ENCODE measurements around the gene COL4A3.

The COL4A3 gene

DNA sequence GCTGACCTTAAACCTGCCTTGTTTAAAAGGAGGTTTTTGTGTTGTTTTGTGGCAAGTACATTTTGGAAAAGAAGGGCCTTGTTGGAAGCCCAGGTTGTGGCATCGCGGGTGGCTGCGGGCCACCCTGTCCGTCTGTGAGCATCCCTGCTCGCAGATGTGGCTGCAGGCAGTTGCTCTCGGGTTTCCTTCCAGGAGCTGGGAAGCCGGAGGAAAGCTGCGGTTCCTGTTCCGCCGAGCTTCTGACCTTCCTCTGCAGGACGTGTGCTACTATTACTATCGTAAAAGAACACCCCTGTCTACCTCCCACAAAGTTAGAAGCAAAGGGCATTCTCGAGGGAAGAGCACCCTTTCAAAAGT, 161.4 kb downstream of the COL4A3 start:
- no peak overlapping the region for H4K8ac ChIP-seq (ENCODE audit: low read depth, low read length)
- no peak overlapping the region for H2BK120ac ChIP-seq (ENCODE audit: low read depth, low read length)
- peak overlapping the region; percentile 69 for H3K27ac ChIP-seq (replicated peaks; ENCODE audit: low read length)
- H3K14ac ChIP-seq (ENCODE audit: low read length) = no peak overlapping the region
- H2AFZ ChIP-seq (ENCODE audit: low read length) = peak overlapping the region; percentile 97
- H3K79me1 ChIP-seq (ENCODE audit: low read depth, low read length) = peaks cover 5% of the 10 kb centered on the region
- H3K23ac ChIP-seq (ENCODE audit: low read depth, low read length, poor library complexity) = no peak overlapping the region
- H4K91ac ChIP-seq (ENCODE audit: low read depth, low read length, poor library complexity) = no peak overlapping the region
- no peak overlapping the region for H2BK12ac ChIP-seq (ENCODE audit: low read length)
- peak overlapping the region; percentile 98 for H3K18ac ChIP-seq (ENCODE audit: low read length)
- peaks cover 3 to 4% of the 10 kb centered on the region in 2 donors for H3K9me3 ChIP-seq (replicated peaks in 1 of 2; ENCODE audit: control insufficient read depth in 2 of 2, insufficient read depth in 1 of 2, low read depth in 1 of 2, low read length in 2 of 2)
- no peak for DNase-seq (ENCODE audit: low spot score)
- peak overlapping the region; percentile 63 for H2AK5ac ChIP-seq (ENCODE audit: low read depth, low read length)
- no CpG with 5 or more reads among the region's 13 CpGs for WGBS, 2 donors (ENCODE audit: extremely low coverage in 2 of 2, insufficient read length in 2 of 2, insufficient replicate concordance in 1 of 2)
- no peaks in the 10 kb centered on the region for H3K27me3 ChIP-seq (ENCODE audit: control insufficient read depth in 3 of 3, insufficient read depth in 3 of 3, low read depth in 1 of 3, low read length in 3 of 3)
- peak overlapping the region; percentile 60 for H3K4me2 ChIP-seq (ENCODE audit: insufficient read depth, low read length, poor library complexity, severe bottlenecking)
- peak overlapping the region; percentile 60 for H3K9ac ChIP-seq (ENCODE audit: low read depth, low read length, poor library complexity)
- peak overlapping the region; percentile 87 for H2BK5ac ChIP-seq (ENCODE audit: low read length)
- H2BK15ac ChIP-seq (ENCODE audit: low read length) = no peak overlapping the region
- peaks cover 3 to 25% of the 10 kb centered on the region in 2 donors for H3K36me3 ChIP-seq (replicated peaks in 1 of 2; ENCODE audit: control insufficient read depth in 2 of 2, insufficient read depth in 2 of 2, low read length in 2 of 2)
- H3K4ac ChIP-seq (ENCODE audit: low read length) = no peak overlapping the region
- peaks cover 0 to 4% of the 10 kb centered on the region in 2 donors for H3K4me1 ChIP-seq (ENCODE audit: control insufficient read depth in 2 of 2, insufficient read depth in 1 of 2, low read depth in 1 of 2, low read length in 2 of 2)
- H3K4me3 ChIP-seq (ENCODE audit: low read length in 2 of 2) = peak overlapping the region; percentile 66 to 87

DNA sequence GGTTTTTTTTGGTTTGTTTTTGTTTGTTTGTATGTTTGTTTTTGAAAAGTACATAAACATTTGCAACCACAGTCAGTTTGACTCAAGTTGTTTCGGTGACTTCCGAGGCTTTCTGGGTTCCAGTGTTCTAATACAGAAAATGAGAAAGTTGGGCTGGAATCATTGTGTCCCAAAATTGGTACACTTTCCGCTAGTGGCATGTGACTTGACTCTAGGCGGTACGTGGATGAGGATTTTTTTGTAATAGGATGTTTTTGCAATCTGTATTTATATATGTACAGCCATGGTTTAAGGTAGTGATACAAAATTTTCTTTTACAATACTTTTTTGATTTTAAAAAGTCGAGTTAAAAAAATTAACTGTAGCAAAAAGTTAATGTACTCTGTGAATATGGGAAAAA, 162.4 kb downstream of the COL4A3 start:
- Histone ChIP-seq H2BK12ac (ENCODE audit: low read length) (no peak overlapping the region), H3K14ac (ENCODE audit: low read length) (no peak overlapping the region), H4K91ac (ENCODE audit: low read depth, low read length, poor library complexity) (no peak overlapping the region), H3K18ac (ENCODE audit: low read length) (no peak overlapping the region), H3K4me1 (ENCODE audit: control insufficient read depth in 2 of 2, insufficient read depth in 1 of 2, low read depth in 1 of 2, low read length in 2 of 2) (peaks cover 0 to 4% of the 10 kb centered on the region in 2 donors), H3K4me2 (ENCODE audit: insufficient read depth, low read length, poor library complexity, severe bottlenecking) (no peak overlapping the region), H3K4ac (ENCODE audit: low read length) (no peak overlapping the region), H3K79me1 (ENCODE audit: low read depth, low read length) (peaks cover 5% of the 10 kb centered on the region), H3K9me3 (replicated peaks in 1 of 2; ENCODE audit: control insufficient read depth in 2 of 2, insufficient read depth in 1 of 2, low read depth in 1 of 2, low read length in 2 of 2) (peaks cover 3% of the 10 kb centered on the region in 2 donors), H4K8ac (ENCODE audit: low read depth, low read length) (no peak overlapping the region), H2BK120ac (ENCODE audit: low read depth, low read length) (no peak overlapping the region), H3K27me3 (ENCODE audit: control insufficient read depth in 3 of 3, insufficient read depth in 3 of 3, low read depth in 1 of 3, low read length in 3 of 3) (no peaks in the 10 kb centered on the region), H3K27ac (replicated peaks; ENCODE audit: low read length) (no peak overlapping the region), H3K23ac (ENCODE audit: low read depth, low read length, poor library complexity) (no peak overlapping the region), H2AK5ac (ENCODE audit: low read depth, low read length) (no peak overlapping the region), H2AFZ (ENCODE audit: low read length) (no peak overlapping the region), H2BK15ac (ENCODE audit: low read length) (no peak overlapping the region), H3K36me3 (replicated peaks in 1 of 2; ENCODE audit: control insufficient read depth in 2 of 2, insufficient read depth in 2 of 2, low read length in 2 of 2) (peaks cover 3 to 34% of the 10 kb centered on the region in 2 donors), H2BK5ac (ENCODE audit: low read length) (no peak overlapping the region), H3K9ac (ENCODE audit: low read depth, low read length, poor library complexity) (no peak overlapping the region), H3K4me3 (ENCODE audit: low read length in 2 of 2) (peak overlapping the region in 1 of 2 donors; percentile 66)
- no peak for DNase-seq (ENCODE audit: low spot score)
- no CpG with 5 or more reads among the region's 6 CpGs for WGBS, 2 donors (ENCODE audit: extremely low coverage in 2 of 2, insufficient read length in 2 of 2, insufficient replicate concordance in 1 of 2)

DNA sequence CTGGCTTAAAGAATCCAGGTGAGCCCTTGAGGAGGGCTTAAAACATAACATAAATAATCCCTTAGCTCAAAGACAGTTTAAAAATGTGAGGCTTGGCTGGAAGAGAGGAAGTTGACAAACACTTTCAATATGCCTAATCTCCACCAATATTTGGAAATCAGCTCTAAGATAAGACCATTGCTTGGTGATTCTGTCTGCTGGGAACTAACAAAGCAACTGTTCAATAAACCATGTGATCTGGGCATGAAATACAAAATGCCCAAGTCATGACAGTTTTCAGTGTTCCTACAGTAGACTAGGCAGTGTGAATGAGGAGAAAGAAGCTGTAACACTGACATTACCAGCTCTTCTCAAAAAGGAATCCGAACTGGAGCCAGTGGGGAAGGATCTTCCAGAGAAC, 171.3 kb downstream of the COL4A3 start:
- Histone ChIP-seq H3K36me3 (replicated peaks in 1 of 2; ENCODE audit: control insufficient read depth in 2 of 2, insufficient read depth in 2 of 2, low read length in 2 of 2) (peaks cover 4 to 84% of the 10 kb centered on the region in 2 donors), H3K9me3 (replicated peaks in 1 of 2; ENCODE audit: control insufficient read depth in 2 of 2, insufficient read depth in 1 of 2, low read depth in 1 of 2, low read length in 2 of 2) (no peaks in the 10 kb centered on the region), H2BK120ac (ENCODE audit: low read depth, low read length) (no peak overlapping the region), H4K91ac (ENCODE audit: low read depth, low read length, poor library complexity) (no peak overlapping the region), H3K4me3 (ENCODE audit: low read length in 2 of 2) (no peak overlapping the region), H3K4me1 (ENCODE audit: control insufficient read depth in 2 of 2, insufficient read depth in 1 of 2, low read depth in 1 of 2, low read length in 2 of 2) (no peaks in the 10 kb centered on the region), H2AFZ (ENCODE audit: low read length) (no peak overlapping the region), H2BK15ac (ENCODE audit: low read length) (no peak overlapping the region), H3K27me3 (ENCODE audit: control insufficient read depth in 3 of 3, insufficient read depth in 3 of 3, low read depth in 1 of 3, low read length in 3 of 3) (no peaks in the 10 kb centered on the region), H2BK12ac (ENCODE audit: low read length) (no peak overlapping the region), H3K79me1 (ENCODE audit: low read depth, low read length) (no peaks in the 10 kb centered on the region), H3K9ac (ENCODE audit: low read depth, low read length, poor library complexity) (no peak overlapping the region), H3K27ac (replicated peaks; ENCODE audit: low read length) (no peak overlapping the region), H3K23ac (ENCODE audit: low read depth, low read length, poor library complexity) (no peak overlapping the region), H4K8ac (ENCODE audit: low read depth, low read length) (no peak overlapping the region), H3K4me2 (ENCODE audit: insufficient read depth, low read length, poor library complexity, severe bottlenecking) (no peak overlapping the region), H3K4ac (ENCODE audit: low read length) (no peak overlapping the region), H3K14ac (ENCODE audit: low read length) (no peak overlapping the region), H2AK5ac (ENCODE audit: low read depth, low read length) (no peak overlapping the region), H3K18ac (ENCODE audit: low read length) (no peak overlapping the region), H2BK5ac (ENCODE audit: low read length) (no peak overlapping the region)
- DNase-seq (ENCODE audit: low spot score) = no peak
- no CpG with 5 or more reads among the region's 1 CpG for WGBS, 2 donors (ENCODE audit: extremely low coverage in 2 of 2, insufficient read length in 2 of 2, insufficient replicate concordance in 1 of 2)

DNA sequence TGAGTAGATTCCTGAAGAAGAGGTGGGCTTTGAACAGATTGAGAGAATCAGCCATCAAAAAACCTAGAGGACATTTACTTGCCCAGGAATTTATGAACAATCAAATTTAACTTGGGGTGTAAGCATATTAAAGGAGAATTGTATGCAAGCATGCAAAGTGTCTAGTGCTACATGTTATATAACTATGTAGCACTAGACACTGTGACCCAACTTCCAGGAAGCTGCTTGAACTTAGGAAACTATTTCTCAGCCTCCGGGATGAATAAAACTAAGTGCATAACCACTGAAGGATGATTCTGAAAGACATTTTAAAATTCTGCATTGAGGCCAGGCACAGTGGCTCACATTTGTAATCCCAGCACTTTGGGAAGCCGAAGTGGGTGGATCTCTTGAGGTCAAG, 173.0 kb downstream of the COL4A3 start:
- Histone ChIP-seq H3K79me1 (ENCODE audit: low read depth, low read length) (no peaks in the 10 kb centered on the region), H3K9ac (ENCODE audit: low read depth, low read length, poor library complexity) (no peak overlapping the region), H3K14ac (ENCODE audit: low read length) (no peak overlapping the region), H3K27ac (replicated peaks; ENCODE audit: low read length) (no peak overlapping the region), H4K8ac (ENCODE audit: low read depth, low read length) (no peak overlapping the region), H3K23ac (ENCODE audit: low read depth, low read length, poor library complexity) (no peak overlapping the region), H2BK5ac (ENCODE audit: low read length) (no peak overlapping the region), H2AK5ac (ENCODE audit: low read depth, low read length) (no peak overlapping the region), H3K4me1 (ENCODE audit: control insufficient read depth in 2 of 2, insufficient read depth in 1 of 2, low read depth in 1 of 2, low read length in 2 of 2) (no peaks in the 10 kb centered on the region), H4K91ac (ENCODE audit: low read depth, low read length, poor library complexity) (no peak overlapping the region), H3K4me3 (ENCODE audit: low read length in 2 of 2) (no peak overlapping the region), H3K27me3 (ENCODE audit: control insufficient read depth in 3 of 3, insufficient read depth in 3 of 3, low read depth in 1 of 3, low read length in 3 of 3) (no peaks in the 10 kb centered on the region), H3K36me3 (replicated peaks in 1 of 2; ENCODE audit: control insufficient read depth in 2 of 2, insufficient read depth in 2 of 2, low read length in 2 of 2) (peaks cover 4 to 88% of the 10 kb centered on the region in 2 donors), H2BK120ac (ENCODE audit: low read depth, low read length) (no peak overlapping the region), H3K4me2 (ENCODE audit: insufficient read depth, low read length, poor library complexity, severe bottlenecking) (no peak overlapping the region), H2BK12ac (ENCODE audit: low read length) (no peak overlapping the region), H3K4ac (ENCODE audit: low read length) (no peak overlapping the region), H2AFZ (ENCODE audit: low read length) (no peak overlapping the region), H3K18ac (ENCODE audit: low read length) (no peak overlapping the region), H3K9me3 (replicated peaks in 1 of 2; ENCODE audit: control insufficient read depth in 2 of 2, insufficient read depth in 1 of 2, low read depth in 1 of 2, low read length in 2 of 2) (no peaks in the 10 kb centered on the region), H2BK15ac (ENCODE audit: low read length) (no peak overlapping the region)
- no peak for DNase-seq (ENCODE audit: low spot score)
- no CpG with 5 or more reads among the region's 2 CpGs for WGBS, 2 donors (ENCODE audit: extremely low coverage in 2 of 2, insufficient read length in 2 of 2, insufficient replicate concordance in 1 of 2)
